Measurements from ENCODE around the gene EML6. TPM values are rescaled to one million over a fixed set of nuclear protein-coding genes. Genes with fewer than 3 reads are reported as not detected.

The EML6 gene
- total RNA-seq, 1 experiment from 2014 or later: 1.5 TPM

DNA sequence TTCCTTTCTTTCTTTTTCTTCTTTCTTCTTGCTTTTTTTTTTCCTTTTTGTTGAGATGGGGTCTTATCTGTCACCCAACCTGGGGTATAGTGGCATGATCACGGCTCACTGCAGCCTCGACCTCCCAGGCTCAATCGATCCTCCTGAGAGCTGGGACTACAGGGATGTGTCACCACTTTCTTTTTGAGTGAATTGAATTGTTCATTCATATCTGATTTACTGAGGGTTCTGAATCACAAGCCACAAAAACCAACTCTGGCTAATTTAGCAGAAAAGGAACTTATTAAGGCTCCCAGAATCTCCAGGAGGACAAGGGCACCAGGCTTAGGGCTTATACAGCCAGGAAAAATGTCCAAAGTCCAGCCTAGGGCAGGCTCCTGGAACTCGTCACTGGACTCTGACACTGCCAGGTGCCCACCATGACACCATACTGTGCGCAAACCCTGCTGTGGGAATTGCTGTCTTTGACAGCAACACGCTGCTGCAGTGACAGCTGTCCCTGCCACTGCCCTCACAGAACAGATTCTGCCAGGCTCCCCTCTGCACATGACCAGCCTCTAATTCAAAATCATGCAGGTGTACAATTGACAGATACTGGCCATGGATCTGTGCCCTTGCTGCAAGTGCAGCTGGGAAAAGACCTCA, 42.9 kb upstream of the EML6 start:
- no peak overlapping the region for H2BK20ac ChIP-seq (ENCODE audit: low read depth, low read length, poor library complexity, severe bottlenecking)
- H2BK120ac ChIP-seq (ENCODE audit: low read depth, low read length, poor library complexity, severe bottlenecking): no peak overlapping the region
- H2BK15ac ChIP-seq (ENCODE audit: low read depth, low read length): no peak overlapping the region
- WGBS (ENCODE audit: extremely low coverage, insufficient read length, low lambda C conversion rate): no CpG with 5 or more reads among the region's 6 CpGs
- H3K23me2 ChIP-seq (ENCODE audit: insufficient read length, low read depth, low read length, poor library complexity, severe bottlenecking): no peaks in the 10 kb centered on the region
- H3K27me3 ChIP-seq (ENCODE audit: insufficient read depth, low read length): no peaks in the 10 kb centered on the region
- no peak overlapping the region for H4K8ac ChIP-seq (replicated peaks; ENCODE audit: insufficient read length, low read depth, low read length)
- H3K27ac Mint-ChIP-seq: no peak overlapping the region; a peak in 2 of 7 replicates
- no peak overlapping the region for H3K4me2 ChIP-seq (ENCODE audit: insufficient read depth, insufficient read length, low read length)
- no peak overlapping the region for H3K14ac ChIP-seq (ENCODE audit: insufficient read depth, low read length)
- no peaks in the 10 kb centered on the region for H3K9me3 Mint-ChIP-seq
- no peak overlapping the region for H3K18ac ChIP-seq (ENCODE audit: insufficient read length, low read depth, low read length)
- H3K23ac ChIP-seq (ENCODE audit: insufficient read length, low read depth, low read length): no peak overlapping the region
- no peak overlapping the region for H2AK5ac ChIP-seq (ENCODE audit: insufficient read length, low read length)
- H3K4ac ChIP-seq (ENCODE audit: low read depth, low read length): no peak overlapping the region
- H3K9me3 ChIP-seq (ENCODE audit: control insufficient read depth, low read depth, low read length): no peaks in the 10 kb centered on the region
- H3K27me3 Mint-ChIP-seq (ENCODE audit: low read depth): no peaks in the 10 kb centered on the region; the same call in 1 of the 2 replicates
- no peaks in the 10 kb centered on the region for H3K36me3 Mint-ChIP-seq (ENCODE audit: insufficient read depth in 1 of 3, low read depth in 3 of 3)
- no peaks in the 10 kb centered on the region for H3K4me1 Mint-ChIP-seq
- H3K79me1 ChIP-seq (ENCODE audit: insufficient read depth, low read depth, low read length, poor library complexity, severe bottlenecking): no peaks in the 10 kb centered on the region
- H3K9ac ChIP-seq (ENCODE audit: extremely low read depth, insufficient read length, low read length): no peak overlapping the region
- no peaks in the 10 kb centered on the region for H3K79me2 ChIP-seq (ENCODE audit: insufficient read depth, low read length)
- H4K20me1 ChIP-seq (ENCODE audit: control insufficient read depth, insufficient read depth, insufficient read length): no peaks in the 10 kb centered on the region
- TF ChIP-seq, protein P1, sequence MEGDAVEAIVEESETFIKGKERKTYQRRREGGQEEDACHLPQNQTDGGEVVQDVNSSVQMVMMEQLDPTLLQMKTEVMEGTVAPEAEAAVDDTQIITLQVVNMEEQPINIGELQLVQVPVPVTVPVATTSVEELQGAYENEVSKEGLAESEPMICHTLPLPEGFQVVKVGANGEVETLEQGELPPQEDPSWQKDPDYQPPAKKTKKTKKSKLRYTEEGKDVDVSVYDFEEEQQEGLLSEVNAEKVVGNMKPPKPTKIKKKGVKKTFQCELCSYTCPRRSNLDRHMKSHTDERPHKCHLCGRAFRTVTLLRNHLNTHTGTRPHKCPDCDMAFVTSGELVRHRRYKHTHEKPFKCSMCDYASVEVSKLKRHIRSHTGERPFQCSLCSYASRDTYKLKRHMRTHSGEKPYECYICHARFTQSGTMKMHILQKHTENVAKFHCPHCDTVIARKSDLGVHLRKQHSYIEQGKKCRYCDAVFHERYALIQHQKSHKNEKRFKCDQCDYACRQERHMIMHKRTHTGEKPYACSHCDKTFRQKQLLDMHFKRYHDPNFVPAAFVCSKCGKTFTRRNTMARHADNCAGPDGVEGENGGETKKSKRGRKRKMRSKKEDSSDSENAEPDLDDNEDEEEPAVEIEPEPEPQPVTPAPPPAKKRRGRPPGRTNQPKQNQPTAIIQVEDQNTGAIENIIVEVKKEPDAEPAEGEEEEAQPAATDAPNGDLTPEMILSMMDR (conservative IDR thresholded peaks at IDR 0.05): no peak
- H3K27ac ChIP-seq (ENCODE audit: insufficient read length, low read depth, low read length): no peak overlapping the region
- H3T11ph ChIP-seq (ENCODE audit: low read length): no peak overlapping the region
- H3K4me1 ChIP-seq (ENCODE audit: insufficient read depth, low read length): no peaks in the 10 kb centered on the region
- no peak for DNase-seq
- no peak overlapping the region for H2AFZ ChIP-seq (ENCODE audit: low read length)
- no peak overlapping the region for H2BK12ac ChIP-seq (ENCODE audit: insufficient read length, low read depth, low read length)
- H2BK5ac ChIP-seq (ENCODE audit: insufficient read length, low read length): no peak overlapping the region
- H3K4me3 Mint-ChIP-seq: no peak overlapping the region
- no peak overlapping the region for H4K5ac ChIP-seq (ENCODE audit: insufficient read length, low read depth, low read length)
- H3K56ac ChIP-seq (ENCODE audit: insufficient read length, low read depth, low read length): no peak overlapping the region
- H4K91ac ChIP-seq (ENCODE audit: insufficient read length, low read depth, low read length): no peak overlapping the region
